Skin of body (tissue), 2 donors: ENCODE results near the gene SRBD1. TPM values are rescaled to one million over a fixed set of nuclear protein-coding genes. Genes with fewer than 3 reads are reported as not detected.

Experiments used
- DNase-seq: peaks from one replicate; lab custom pipeline; 2025; lab: John Stamatoyannopoulos, UW
- total RNA-seq: library from RNA; depleted of rRNA; stranded (reverse); fragments of >200 nt; gene quantifications from one replicate; pipeline ENCODE4 v1.2.3, GENCODE V29; 2014

The SRBD1 gene
- total RNA-seq, 1 donor from 2014 or later: 21.6 TPM

DNA sequence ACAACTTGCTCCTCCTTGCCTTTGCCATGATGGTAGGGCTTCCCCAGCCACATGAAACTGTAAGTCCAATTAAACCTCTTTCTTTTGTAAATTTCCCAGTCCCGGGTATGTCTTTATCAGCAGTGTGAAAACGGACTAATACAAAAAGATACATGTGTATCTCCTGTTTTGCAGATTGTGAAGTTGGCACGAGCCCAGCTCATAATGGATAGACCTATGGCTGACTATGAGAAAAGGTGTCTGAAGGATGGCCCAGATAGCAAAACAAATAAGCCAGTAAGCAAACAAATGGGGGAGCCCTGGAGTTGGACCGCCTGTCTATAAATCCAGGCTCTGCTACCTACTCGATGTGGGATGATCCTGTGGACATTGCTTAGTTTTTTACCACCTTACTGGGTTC lies 24.9 kb upstream of the SRBD1 start:
- no peak for DNase-seq

DNA sequence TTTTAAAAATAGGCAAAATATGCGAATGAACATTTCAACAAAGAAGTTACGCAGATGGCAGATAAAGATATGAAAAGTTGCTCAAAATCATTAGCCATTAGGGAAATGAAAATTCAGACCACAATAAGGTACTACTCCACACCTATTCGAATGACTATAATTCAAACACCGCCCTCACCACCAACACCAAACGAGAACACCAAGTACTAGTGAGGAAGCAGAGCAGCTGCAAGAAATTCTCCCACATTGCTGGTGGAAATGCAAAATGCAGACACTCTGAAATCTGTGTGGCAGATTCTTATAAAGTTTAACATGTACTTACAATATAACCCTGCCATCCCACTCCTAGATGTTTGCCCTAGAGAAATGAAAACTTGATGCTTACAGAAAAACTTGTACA lies 23.2 kb upstream of the SRBD1 start:
- no peak for DNase-seq

DNA sequence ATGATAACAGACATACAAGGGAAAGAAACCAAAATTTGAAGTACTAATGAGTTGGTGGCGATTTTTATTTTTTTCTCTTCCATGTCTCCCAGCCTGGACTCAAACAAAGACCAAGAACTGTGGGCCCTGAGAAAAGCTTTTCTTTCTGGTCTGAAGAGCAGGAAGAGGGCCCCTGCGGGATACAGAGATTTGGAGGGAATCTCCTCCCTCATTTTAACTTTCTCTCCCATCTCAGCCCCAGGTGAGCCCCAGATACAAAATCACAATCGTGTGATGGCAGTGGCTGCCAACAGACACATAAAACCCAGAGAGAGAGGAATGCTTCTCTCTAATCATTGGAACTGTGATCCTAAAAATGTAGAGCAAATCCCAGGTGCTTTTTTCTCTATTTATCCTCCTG lies 20.9 kb upstream of the SRBD1 start:
- no peak for DNase-seq

DNA sequence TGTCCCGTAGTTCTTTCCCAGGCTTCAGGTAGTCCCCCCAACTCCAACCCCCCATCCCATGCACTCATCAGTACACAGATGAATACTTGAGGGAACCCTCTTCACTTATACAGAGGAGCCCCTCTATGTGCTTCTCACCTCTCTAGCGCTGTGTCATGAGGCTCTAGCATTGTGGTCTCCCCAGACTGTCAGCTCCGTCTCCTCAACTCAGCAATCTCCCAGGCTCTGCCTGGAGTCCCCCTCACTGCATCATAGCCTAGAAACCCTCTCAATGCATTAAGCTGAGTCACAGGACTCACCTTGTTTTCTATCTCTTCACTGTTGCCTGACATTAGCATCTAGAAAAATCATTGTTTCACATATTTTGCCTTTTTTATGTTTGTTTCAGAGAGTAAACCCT lies 20.3 kb upstream of the SRBD1 start:
- DNase-seq: no peak

DNA sequence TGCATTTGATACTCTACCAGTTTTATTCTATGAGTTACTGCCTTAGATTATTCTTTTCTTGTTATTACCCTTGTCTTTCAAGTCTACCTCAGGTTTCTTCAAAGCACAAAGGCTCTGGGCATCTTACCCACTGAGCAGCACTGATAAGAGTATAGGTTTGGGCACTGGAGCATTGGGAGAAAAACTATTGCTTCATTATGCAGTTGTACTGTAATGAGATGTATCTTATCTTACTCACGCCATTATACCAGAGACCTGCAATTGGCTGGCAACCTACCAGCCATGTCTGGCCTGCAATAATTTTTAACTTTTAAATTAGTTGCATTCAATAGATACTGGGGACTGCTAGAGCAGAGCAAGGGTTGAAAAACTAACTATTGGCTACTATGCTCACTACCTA lies 18.9 kb upstream of the SRBD1 start:
- DNase-seq: no peak

DNA sequence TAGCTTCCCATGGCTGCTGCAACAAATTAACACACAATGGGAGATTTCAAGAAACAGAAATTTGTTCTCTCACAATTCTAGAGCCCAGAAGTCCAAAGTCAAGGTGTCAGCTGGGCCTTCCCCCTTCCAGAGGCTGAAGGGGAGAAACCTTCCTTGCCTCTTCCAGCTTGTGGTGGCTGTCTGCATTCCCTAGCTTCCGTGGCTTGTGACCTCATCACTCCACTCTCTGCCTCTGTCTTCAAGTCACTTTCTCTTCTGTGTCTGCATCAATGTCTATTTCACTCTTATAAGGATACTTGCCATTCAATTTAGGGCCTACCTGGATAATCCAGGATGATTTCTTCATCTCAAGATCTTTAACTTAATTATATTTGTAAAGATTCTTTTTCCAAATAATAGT lies 16.8 kb upstream of the SRBD1 start:
- no peak for DNase-seq

DNA sequence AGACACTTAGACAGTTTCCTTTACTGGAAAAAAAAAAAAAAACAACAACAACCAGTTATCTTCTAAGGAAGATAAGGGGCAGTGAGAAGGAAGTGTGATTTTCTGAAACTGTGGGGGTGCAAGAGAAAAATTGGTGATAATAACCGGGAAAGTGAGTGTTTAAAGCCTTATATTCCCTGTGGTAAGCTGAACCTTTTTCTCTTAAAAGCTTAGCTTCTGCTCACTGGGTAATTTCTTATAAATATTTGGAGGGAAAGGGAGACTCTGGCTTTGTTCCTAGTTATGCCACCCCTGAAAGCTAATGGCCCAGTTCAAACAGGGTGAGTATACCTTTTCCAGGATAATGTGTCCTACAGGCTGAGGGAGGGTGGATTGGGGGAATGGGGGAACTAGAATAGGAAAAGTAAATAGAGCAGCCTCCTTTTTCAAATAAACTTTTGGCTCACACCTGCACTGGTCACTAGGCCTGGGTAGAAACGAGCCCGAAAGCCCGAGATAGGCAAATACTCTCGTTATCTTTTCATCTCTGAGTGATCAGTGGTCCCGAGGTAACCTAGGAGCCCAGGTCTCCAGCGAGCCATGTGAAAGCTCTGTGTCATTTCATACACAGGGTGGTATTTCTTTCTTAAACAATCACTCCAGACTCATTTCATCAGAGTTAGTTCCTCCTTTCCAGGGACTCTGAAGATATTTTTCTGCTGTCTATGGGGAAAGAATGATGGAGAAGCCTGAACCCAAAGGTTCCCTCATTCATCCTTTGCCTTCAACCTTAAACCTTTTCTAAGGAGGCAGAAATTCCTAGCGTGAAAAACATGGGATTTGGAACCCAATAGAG lies 15.5 kb upstream of the SRBD1 start:
- no peak for DNase-seq

DNA sequence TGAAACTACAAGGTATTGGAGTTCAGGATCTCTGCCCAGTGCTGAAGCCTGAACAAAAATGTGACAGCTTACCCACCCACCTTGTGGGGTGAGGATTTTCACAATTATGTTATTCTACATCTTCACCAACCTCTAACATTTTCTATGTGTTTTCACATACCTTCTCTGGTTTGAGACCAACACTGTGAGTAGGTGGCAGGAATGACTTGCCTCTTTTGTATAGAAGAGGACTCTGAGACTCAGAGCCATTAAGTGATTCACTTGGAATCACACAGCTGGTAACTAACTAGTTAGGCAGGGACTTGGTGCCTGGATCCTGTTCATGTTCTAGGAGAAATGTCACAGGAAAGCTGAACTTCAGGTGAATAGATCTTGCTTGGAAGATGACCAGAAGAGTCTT lies 14.8 kb upstream of the SRBD1 start:
- no peak for DNase-seq

DNA sequence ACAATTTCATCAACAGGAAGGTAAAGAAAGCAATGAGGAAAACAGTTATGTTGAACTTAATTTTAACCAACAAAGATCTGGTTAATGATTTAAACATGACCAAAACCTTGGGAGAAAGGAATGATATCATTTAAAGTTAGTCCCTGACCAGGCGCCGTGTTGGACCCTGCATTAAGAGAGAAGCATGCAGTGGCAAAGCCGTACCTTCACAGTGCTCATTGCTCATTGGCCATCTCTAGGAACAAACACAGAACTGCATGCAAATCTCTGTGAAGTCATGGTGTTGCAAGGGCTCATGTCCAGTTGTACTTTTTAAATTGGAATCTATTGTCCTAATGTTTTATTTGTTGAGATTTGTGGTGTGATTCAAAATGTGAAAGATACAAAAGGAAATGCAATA lies 12.0 kb upstream of the SRBD1 start:
- DNase-seq: no peak

DNA sequence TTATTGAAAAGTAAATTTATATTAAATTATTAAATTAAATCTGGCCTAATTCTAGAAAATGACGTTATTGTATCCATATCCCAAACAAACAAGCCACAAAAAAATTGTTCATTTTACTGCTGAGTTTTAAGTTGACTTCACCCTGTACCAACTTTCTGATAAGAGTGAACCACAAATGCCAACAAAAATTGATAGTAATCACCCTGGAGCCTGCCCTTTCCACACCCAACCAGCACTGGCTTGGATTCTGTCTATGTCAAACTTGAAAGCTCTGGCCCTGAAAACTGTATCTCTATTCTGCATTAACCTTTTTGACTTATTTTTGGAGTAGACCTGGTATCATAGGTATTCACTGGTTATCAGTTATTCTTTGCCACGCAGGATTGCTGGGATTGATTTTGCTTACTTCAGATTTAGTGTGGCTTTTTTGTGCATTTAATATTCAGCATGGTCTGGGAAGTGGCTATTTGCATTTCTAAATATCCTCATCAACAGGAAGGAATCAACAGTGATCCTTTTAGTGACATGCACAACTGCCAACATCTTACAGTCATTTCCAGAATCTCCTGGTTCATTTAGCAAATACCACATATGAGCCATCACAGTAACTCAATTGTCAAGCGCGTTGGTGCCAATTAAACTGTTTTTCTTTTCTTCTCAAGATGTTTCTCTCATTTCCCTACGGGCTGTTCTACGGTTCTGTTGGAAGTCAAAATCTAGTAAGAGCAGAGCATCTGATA lies 11.4 kb upstream of the SRBD1 start:
- DNase-seq: no peak

DNA sequence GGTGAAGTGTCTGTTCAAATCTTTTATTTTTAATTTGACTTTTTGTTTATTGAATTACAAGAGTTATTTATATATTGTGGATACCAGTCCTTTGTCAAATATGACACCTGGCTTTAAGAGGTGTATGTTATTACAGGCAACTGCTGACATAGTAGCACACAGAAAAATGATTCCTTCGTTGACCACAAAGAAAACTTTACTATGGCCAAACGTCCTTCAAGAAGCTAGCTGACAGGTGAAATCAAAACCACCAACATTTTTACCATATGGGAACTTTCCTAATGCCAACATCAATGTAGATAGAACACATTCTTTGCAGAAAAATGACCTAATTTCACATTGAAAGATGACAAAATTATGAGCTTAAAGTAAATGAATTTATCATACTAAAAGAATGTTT lies 6.4 kb upstream of the SRBD1 start:
- DNase-seq: no peak

DNA sequence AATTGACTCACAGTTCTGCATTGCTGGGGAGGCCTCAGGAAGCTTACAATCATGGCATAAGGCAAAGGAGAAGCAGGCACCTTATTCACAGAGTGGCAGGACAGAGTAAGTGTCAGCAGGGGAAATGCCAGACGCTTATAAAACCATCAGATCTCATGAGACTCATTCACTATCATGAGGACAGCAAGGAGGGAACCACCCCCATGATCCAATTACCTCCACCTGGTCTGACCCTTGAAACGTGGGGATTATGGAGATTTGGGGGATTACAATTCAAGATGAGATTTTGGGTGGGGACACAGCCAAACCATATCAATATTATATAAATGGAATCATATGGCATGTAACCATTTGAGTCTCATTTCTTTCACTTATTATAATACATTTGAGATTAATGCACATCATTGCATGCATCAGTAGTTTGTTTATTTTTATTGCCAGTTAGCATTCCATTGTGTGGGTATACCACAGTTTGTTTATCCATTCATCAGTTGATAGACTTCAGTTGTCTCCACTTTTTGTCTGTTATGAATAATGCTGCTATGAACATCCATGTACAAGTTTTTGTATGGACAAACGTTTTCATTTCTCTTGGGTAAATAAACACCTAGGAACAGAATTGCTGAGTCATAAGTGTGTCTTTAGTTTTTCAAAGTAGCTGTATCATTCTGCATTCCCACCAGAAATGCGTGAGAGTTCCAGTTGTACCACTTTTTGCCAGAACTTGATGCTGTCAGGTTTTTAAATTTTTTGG lies 5.8 kb upstream of the SRBD1 start:
- no peak for DNase-seq

DNA sequence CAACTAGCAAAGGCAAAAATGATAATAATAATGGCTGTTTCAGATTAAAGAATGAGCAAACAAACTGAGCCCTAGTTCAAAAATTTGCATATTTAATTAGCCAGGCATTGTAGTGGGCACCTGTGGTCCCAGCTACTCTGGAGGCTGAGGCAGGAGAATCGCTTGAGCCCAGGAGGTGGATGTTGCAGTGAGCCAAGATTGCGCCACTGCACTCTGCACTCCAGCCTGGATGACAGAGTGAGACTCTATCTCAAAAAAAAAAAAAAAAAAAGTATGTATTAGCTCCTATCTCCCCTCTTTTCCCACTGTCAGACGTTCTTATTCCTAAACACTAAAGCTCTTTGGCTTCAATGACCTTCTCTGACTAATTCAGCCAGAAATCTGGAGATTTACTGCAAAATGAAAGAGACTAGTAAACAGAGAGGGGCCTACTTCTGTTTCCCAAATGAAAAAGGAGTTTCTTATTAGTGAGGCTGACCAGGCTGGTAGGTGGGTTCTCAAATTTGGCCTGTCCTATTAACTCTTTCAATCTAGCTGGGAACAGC lies 3.9 kb upstream of the SRBD1 start:
- DNase-seq: no peak

DNA sequence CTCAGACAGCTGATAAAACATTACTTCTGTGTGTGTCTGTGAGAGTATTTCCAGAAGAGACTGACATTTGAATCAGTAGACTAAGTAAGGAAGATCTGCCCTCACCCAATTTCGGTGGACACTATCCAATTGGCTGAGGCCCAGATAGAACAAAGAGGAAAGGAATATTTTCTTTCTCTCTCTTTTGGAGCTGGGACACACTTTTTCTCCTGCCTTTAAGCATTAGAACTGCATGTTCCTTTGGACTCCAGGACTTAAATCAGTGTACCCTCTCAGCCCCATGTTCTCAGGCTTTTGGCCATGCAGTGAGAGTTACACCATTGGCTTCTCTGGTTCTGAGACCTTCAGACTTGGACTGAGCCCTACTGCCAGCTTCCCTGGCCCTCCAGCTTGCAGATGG lies 3.3 kb upstream of the SRBD1 start:
- DNase-seq: no peak

DNA sequence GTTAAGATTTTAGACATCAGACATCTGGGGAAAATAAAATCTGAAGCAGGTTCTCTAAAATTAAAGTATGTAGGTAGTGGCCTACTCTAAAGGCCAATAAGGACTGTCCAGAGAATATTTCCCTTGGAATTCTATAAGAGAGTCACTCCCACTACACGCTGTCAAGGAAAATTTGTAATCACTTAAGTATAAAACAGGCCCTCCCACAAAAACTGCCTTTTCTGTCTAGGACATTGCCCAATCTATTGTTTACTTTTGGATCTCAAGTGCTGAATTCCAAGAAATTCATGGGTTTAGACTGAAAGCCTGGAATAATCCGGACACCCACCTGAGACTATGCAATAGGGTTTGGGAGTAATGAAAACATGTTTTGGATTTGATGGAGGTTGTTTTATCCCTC lies 1.7 kb upstream of the SRBD1 start:
- DNase-seq: no peak

DNA sequence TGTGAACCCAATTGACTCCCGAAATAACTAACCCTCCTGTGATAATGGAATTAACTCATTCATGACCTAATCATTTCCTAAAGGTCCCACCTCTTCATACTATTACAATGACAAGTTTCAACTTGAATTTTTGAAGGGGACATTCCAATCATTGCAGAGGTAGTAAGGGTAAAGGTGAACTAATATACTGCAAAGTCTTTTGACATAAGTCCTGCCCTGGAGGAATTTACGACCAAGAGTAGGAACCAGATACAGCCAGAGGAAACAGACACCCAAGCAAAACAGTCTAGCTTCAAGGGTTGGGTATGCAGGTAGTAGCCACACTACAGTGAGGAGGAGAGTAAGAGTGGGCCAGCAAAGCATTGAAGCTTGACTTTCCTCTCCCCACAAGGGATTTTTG lies 1.2 kb upstream of the SRBD1 start:
- no peak for DNase-seq

DNA sequence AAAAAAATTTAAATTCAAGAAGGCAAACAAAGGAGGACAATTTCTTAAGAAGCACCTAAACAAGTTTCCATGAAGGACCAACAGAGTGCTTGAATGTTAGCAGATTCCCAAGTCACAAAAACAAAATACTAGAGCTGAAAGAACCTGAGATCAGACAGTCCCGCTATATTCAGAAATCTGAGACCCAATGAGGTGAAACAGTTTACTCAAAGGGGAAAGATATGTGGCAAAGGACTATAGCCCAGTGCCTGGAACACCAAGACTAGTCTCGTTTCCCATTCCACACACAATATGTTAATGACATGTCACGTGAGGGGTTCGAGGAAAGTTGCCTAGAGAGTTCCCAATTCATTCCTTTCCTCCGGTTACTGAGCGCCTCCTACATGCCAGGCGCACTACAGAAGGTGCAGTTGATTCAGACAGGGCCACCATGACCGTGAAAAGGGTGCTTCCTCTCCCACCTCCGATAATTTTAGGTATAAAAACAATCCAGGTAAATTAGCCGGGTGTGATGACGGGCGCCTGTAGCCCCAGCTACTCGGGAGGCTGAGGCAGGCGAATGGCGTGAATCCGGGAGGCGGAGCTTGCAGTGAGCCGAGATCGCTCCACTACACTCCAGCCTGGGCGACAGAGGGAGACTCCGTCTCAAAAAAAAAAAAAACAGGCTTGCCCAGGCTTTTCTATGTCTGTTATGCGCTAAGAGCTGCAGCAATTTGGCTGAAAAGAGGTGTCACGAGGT lies 617 bp downstream of the SRBD1 start:
- peak; percentile 43 for DNase-seq

DNA sequence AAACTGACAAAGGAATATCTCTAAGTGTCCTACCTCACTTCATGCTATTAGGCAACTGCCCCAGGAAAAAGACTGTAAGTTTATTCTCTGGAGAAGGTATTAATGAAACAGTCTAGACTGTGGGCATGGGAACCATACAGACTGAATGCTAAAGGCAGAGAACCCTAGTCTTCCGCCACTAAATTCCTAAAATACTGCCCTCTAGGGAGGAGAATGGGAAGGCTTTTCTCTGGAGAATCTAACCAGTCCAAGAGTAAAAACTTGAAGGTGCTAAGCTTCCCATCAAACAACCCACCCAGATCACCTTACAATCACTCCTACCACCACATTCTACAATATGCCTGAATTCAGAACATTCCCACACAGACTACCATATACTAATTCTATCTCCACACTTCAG lies 3.4 kb downstream of the SRBD1 start:
- no peak for DNase-seq

DNA sequence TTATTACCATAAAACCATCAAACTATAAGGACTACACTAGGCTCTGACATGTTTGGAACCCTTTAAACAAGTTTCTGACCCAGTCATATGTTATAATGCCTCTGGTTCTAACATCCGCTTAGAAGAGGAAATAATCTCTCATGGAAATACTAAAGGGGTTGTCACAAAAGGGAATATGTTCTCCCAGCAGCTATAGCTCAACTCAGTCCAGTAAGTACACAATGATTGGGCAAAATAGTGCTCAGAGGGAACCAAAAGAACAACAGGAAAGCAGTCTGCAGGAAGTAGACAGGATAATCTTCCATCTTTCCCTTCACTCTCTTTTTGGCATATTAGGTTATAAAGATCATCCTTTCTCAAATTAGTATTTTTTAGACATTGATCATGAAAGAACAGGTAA lies 4.3 kb downstream of the SRBD1 start:
- DNase-seq: no peak

DNA sequence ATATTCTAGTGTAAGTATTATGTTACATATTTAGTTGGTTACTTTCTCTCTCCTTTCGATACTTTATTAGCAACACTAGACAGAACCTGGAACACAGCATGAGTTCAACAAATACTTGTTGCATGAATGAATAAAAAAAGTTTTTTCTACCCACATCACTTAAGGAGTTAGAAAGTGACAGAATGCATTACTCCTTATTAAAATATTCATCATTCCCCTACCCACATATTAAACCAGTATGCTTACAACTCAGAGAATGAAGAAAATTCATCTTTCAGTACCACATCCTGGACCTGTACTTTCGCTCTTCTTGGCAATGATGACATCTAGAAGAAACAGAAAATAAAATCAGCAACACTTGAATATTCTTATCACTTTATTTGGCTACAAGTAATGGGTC lies 6.0 kb downstream of the SRBD1 start:
- DNase-seq: no peak

DNA sequence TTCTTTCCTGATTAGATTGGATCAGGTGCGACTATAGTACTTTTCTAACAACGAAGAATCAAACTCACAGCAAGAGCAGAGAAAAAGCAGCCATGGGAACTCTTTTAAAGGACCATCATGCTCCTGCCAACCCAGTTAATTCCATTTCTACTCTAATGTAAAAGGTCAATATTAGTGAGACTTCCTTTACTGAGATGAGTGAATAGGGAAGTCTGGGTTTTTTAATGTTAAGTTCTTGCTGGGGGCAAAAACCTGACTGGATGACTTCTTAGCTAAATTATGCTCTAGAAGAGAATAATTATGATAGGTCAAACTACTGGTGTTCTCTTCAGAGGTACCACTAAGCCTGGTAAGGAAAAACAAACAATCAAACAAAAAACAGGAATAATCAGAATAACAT lies 8.4 kb downstream of the SRBD1 start:
- no peak for DNase-seq
